HCT116 (cell line): Measurements from ENCODE around the gene TNC. TPM values are rescaled to one million over a fixed set of nuclear protein-coding genes. Genes with fewer than 3 reads are reported as not detected.

ENCODE experiments used
- ATAC-seq: fragments of 200-7000 bp; cut with Tn5 transposase; 2 replicates; pipeline ENCODE4 v1.9.1; 2020; ENCODE audit warnings: mild to moderate bottlenecking, moderate library complexity
- BruUV-seq: library from RNA; stranded (reverse); fragments of 400-500 nt; replicated peaks from 2 replicates; lab custom pipeline; 2021; lab: Mats Ljungman, UMichigan
- CTCF ChIA-PET: fragments of 300-600 bp; sonication (Branson Sonifier 250); formaldehyde crosslinking; loops from one replicate; lab custom pipeline; 2021; ENCODE audit warnings: antibody characterized with exemption; lab: Charles Lee
- POLR2A ChIA-PET: fragments of 300-600, 350-600 bp; sonication (Branson Sonifier 250); formaldehyde crosslinking; loops from one replicate; lab custom pipeline; 2021; ENCODE audit warnings: antibody characterized with exemption; lab: Charles Lee
- RAD21 ChIA-PET, 2 experiments: fragments of 300-600 bp; sonication (Branson Sonifier 250); formaldehyde crosslinking; loops; one replicate each; lab custom pipeline; 2023; ENCODE audit warnings: low total read pairs in 2 of 2; ENCODE audit not compliant: uncharacterized antibody in 2 of 2, unreplicated experiment in 2 of 2, low non-redundant PET in 1 of 2; lab: Charles Lee
- DNase-seq: peaks from one replicate; pipeline ENCODE4 v3.0.0-alpha.2; 2010; ENCODE audit warnings: low read depth, low spot score
- H2AFZ ChIP-seq: fragments of 200-600 bp; shearing (Covaris generic), sonication (generic); 2 replicates; pipeline ENCODE4 v1.6.1; 2017; ENCODE audit warnings: low read depth, mixed run types, mixed read lengths, antibody characterized with exemption, low read length; ENCODE audit not compliant: poor library complexity, severe bottlenecking
- H3K27ac ChIP-seq: 2 replicates; pipeline ENCODE4 v1.5.1; 2012; ENCODE audit warnings: low read depth, low read length
- H3K27me3 ChIP-seq: fragments of 200-600 bp; sonication (generic); 2 replicates; pipeline ENCODE4 v1.6.1; 2016; ENCODE audit warnings: mixed run types, low read length, mixed read lengths; ENCODE audit not compliant: insufficient read depth
- H3K36me3 ChIP-seq, 2 experiments: fragments of 200-500 bp in 1 of 2; fragments of 200-600 bp in 1 of 2; sonication (Bioruptor generic) in 1 of 2; sonication (generic) in 1 of 2; 2 replicates each; pipeline versions ENCODE4 v1.5.1 to v1.6.1; 2014 to 2016; ENCODE audit warnings: low read length in 2 of 2, inconsistent platforms in 1 of 2, mixed read lengths in 1 of 2, mixed run types in 1 of 2; ENCODE audit not compliant: insufficient read depth in 2 of 2, control insufficient read depth in 1 of 2
- H3K4me1 ChIP-seq, 2 experiments: fragments of 200-600 bp in 1 of 2; sonication (generic) in 1 of 2; 2 replicates each; pipeline versions ENCODE4 v1.5.1 to v1.6.1; 2012 to 2017; ENCODE audit warnings: low read length in 2 of 2, inconsistent platforms in 1 of 2, mild to moderate bottlenecking in 1 of 2, mixed read lengths in 1 of 2, mixed run types in 1 of 2, moderate library complexity in 1 of 2; ENCODE audit not compliant: insufficient read depth in 2 of 2, control insufficient read depth in 1 of 2
- H3K4me2 ChIP-seq: fragments of 200-600 bp; sonication (generic); 2 replicates; pipeline ENCODE4 v1.6.1; 2017; ENCODE audit warnings: mixed run types, low read length, mixed read lengths
- H3K4me3 ChIP-seq, 2 experiments: fragments of 200-600 bp in 1 of 2; sonication (generic) in 1 of 2; replicated peaks in 1 of 2; 2 replicates each; pipeline ENCODE4 v1.5.1; 2011 to 2016; ENCODE audit warnings: low read length in 2 of 2, control low read depth in 1 of 2, low read depth in 1 of 2, mild to moderate bottlenecking in 1 of 2, mixed read lengths in 1 of 2, mixed run types in 1 of 2
- H3K79me2 ChIP-seq: fragments of 200-600 bp; sonication (generic); 2 replicates; pipeline ENCODE4 v1.6.1; 2017; ENCODE audit warnings: mild to moderate bottlenecking, mixed run types, low read length, moderate library complexity, mixed read lengths; ENCODE audit not compliant: insufficient read depth
- H3K9ac ChIP-seq: fragments of 200-600 bp; sonication (generic); 2 replicates; pipeline ENCODE4 v1.6.1; 2016; ENCODE audit warnings: low read length, mixed read lengths
- H3K9me2 ChIP-seq: fragments of 200-600 bp; sonication (generic), shearing (Covaris generic); 2 replicates; pipeline ENCODE4 v1.6.1; 2017; ENCODE audit warnings: mixed run types, mild to moderate bottlenecking, moderate library complexity; ENCODE audit not compliant: insufficient read depth
- H3K9me3 ChIP-seq, 2 experiments: fragments of 200-500 bp in 1 of 2; fragments of 200-600 bp in 1 of 2; sonication (Bioruptor generic) in 1 of 2; sonication (generic) in 1 of 2; 2 replicates each; pipeline ENCODE4 v1.6.1; 2014 to 2017; ENCODE audit warnings: low read length in 2 of 2, mixed read lengths in 2 of 2, inconsistent platforms in 1 of 2, low read depth in 1 of 2, mild to moderate bottlenecking in 1 of 2, mixed run types in 1 of 2, moderate library complexity in 1 of 2; ENCODE audit not compliant: control insufficient read depth in 1 of 2, insufficient read depth in 1 of 2
- H4K20me1 ChIP-seq: fragments of 200-600 bp; sonication (generic), shearing (Covaris generic); 2 replicates; pipeline ENCODE4 v1.6.1; 2017; ENCODE audit warnings: mixed run types, mild to moderate bottlenecking, moderate library complexity; ENCODE audit not compliant: insufficient read depth
- CBX3 ChIP-seq: IDR thresholded peaks from 2 replicates; pipeline ENCODE4 v1.6.1; 2012; ENCODE audit warnings: low read depth
- CEBPB ChIP-seq: IDR thresholded peaks from 2 replicates; pipeline ENCODE4 v1.6.1; 2012; ENCODE audit warnings: low read depth
- CTCF ChIP-seq, 3 experiments: fragments of 200-600 bp in 1 of 3; sonication (generic) in 1 of 3; IDR thresholded peaks in 2 of 3; conservative IDR thresholded peaks in 1 of 3; 2 replicates each; pipeline ENCODE4 v1.5.1; 2012 to 2017; ENCODE audit warnings: low read depth in 2 of 3, low read length in 2 of 3, antibody characterized with exemption in 1 of 3, borderline replicate concordance in 1 of 3, control low read depth in 1 of 3, mild to moderate bottlenecking in 1 of 3, mixed read lengths in 1 of 3, mixed run types in 1 of 3, moderate library complexity in 1 of 3; ENCODE audit not compliant: insufficient read depth in 1 of 3
- ELF1 ChIP-seq: IDR thresholded peaks from 2 replicates; pipeline ENCODE4 v1.6.1; 2012; ENCODE audit warnings: low read depth, borderline replicate concordance
- EZH2 ChIP-seq: fragments of 200-600 bp; sonication (generic); IDR thresholded peaks from 2 replicates; pipeline ENCODE4 v1.6.1; 2017; ENCODE audit warnings: antibody characterized with exemption, mixed run types
- FOSL1 ChIP-seq: IDR thresholded peaks from 2 replicates; pipeline ENCODE4 v1.6.1; 2012; ENCODE audit warnings: low read depth
- JUND ChIP-seq: IDR thresholded peaks from 2 replicates; pipeline ENCODE4 v1.6.1; 2012
- MAX ChIP-seq: IDR thresholded peaks from 2 replicates; pipeline ENCODE4 v1.6.1; 2012
- POLR2A ChIP-seq: IDR thresholded peaks from 2 replicates; pipeline ENCODE4 v1.7.0; 2011; ENCODE audit warnings: borderline replicate concordance; ENCODE audit not compliant: insufficient read depth, insufficient read length; ENCODE audit errors: extremely low read depth
- POLR2AphosphoS5 ChIP-seq: IDR thresholded peaks from 2 replicates; pipeline ENCODE4 v1.6.1; 2011; ENCODE audit warnings: mild to moderate bottlenecking, low read depth, low read length, moderate library complexity
- REST ChIP-seq: IDR thresholded peaks from 2 replicates; pipeline ENCODE4 v1.6.1; 2012; ENCODE audit warnings: low read depth
- SIN3A ChIP-seq: IDR thresholded peaks from 2 replicates; pipeline ENCODE4 v1.6.1; 2012; ENCODE audit warnings: low read depth
- SP1 ChIP-seq: IDR thresholded peaks from 2 replicates; pipeline ENCODE4 v1.6.1; 2012; ENCODE audit warnings: low read depth
- YY1 ChIP-seq: IDR thresholded peaks from 2 replicates; pipeline ENCODE4 v1.6.1; 2011; ENCODE audit warnings: low read length, low read depth, moderate library complexity, mild to moderate bottlenecking; ENCODE audit not compliant: insufficient replicate concordance; ENCODE audit errors: extremely low read depth
- ZBTB33 ChIP-seq: IDR thresholded peaks from 2 replicates; pipeline ENCODE4 v1.6.1; 2011; ENCODE audit warnings: mild to moderate bottlenecking, low read length, moderate library complexity; ENCODE audit not compliant: insufficient replicate concordance; ENCODE audit errors: extremely low read depth
- ZNF274 ChIP-seq: fragments of 200-500 bp; sonication (Bioruptor generic); IDR thresholded peaks from 2 replicates; pipeline ENCODE4 v1.6.1; 2014; ENCODE audit warnings: mild to moderate bottlenecking, low read depth, low read length, inconsistent platforms
- intact Hi-C: fragments of 100-400 bp; cut with micrococcal nuclease; formaldehyde crosslinking; loops from 2 replicates; pipeline ENCODE4 v1.10.0; 2022
- total RNA-seq: library from RNA; stranded (reverse); gene quantifications from one replicate; pipeline ENCODE4 v1.2.1, GENCODE V29; 2021; ENCODE audit not compliant: unreplicated experiment

Gene TNC
- total RNA-seq, 1 experiment from 2014 or later = 0.49 TPM

- no peaks in the 10 kb centered on the region for H3K79me2 ChIP-seq
- RAD21 ChIA-PET = no interaction called here
Observed at GRCh38 chr9:115138151-115138550, 20.2 kb upstream of the TNC start.

More at GRCh38 chr9:115138151-115138550, 20.2 kb upstream of the TNC start:
- H3K4me1 ChIP-seq = no peaks in the 10 kb centered on the region
- peaks cover 9% of the 10 kb centered on the region; the same call in 1 of the 2 replicates for H3K27me3 ChIP-seq
- H3K4me3 ChIP-seq = no peak overlapping the region
- H3K9ac ChIP-seq = no peak overlapping the region
- no peak overlapping the region for H3K4me2 ChIP-seq
- ChIA-PET POLR2A (no interaction called here), CTCF (no interaction called here)
- H3K9me2 ChIP-seq = no peaks in the 10 kb centered on the region
- no peak overlapping the region for H3K27ac ChIP-seq
- no peak overlapping the region for H2AFZ ChIP-seq
- H3K36me3 ChIP-seq = no peaks in the 10 kb centered on the region
- DNase-seq (no peak), ATAC-seq (no peak)
- TF ChIP-seq POLR2AphosphoS5 (no peak), SIN3A (no peak), CBX3 (no peak), SP1 (no peak), REST (no peak), EZH2 (no peak), YY1 (no peak), CTCF (IDR thresholded peaks at IDR 0.05 in 2 of 3, conservative IDR thresholded peaks at IDR 0.05 in 1 of 3; ENCODE audit: borderline replicate concordance in 1 of 3, insufficient read depth in 1 of 3, low read depth in 2 of 3, low read length in 2 of 3) (no peak), ELF1 (no peak), JUND (no peak), ZBTB33 (no peak), MAX (no peak), CEBPB (no peak), FOSL1 (no peak), ZNF274 (no peak), POLR2A (no peak)
- BruUV-seq = no TSS peak
- H3K9me3 ChIP-seq = no peaks in the 10 kb centered on the region; a peak in 1 of 4 replicates
- no peaks in the 10 kb centered on the region for H4K20me1 ChIP-seq
- intact Hi-C loops = no loop called here
